Aorta (tissue), 5 donors: ENCODE results near the gene PIK3R6. TPM values are rescaled to one million over a fixed set of nuclear protein-coding genes. Genes with fewer than 3 reads are reported as not detected.

Source experiments
- ATAC-seq: fragments of 200-7000 bp; cut with Tn5 transposase; one replicate; pipeline ENCODE4 v1.9.1; 2022; ENCODE audit warnings: moderate library complexity; ENCODE audit not compliant: low FRiP score
- DNase-seq, 2 donors: peaks; one replicate each; pipeline ENCODE4 v3.0.0-alpha.2; 2020
- H3K27ac ChIP-seq, 2 donors: one replicate each; pipeline ENCODE4 v1.5.1; 2013; ENCODE audit warnings: low read length in 2 of 2, mild to moderate bottlenecking in 2 of 2, moderate library complexity in 2 of 2, control low read depth in 1 of 2, inconsistent platforms in 1 of 2, low read depth in 1 of 2
- H3K27me3 ChIP-seq, 2 donors: one replicate each; pipeline ENCODE4 v1.6.1; 2013; ENCODE audit warnings: control low read depth in 1 of 2, low read length in 1 of 2, mild to moderate bottlenecking in 1 of 2, moderate library complexity in 1 of 2; ENCODE audit not compliant: insufficient read depth in 2 of 2, control insufficient read depth in 1 of 2
- H3K36me3 ChIP-seq, 2 donors: one replicate each; pipeline ENCODE4 v1.6.1; 2013; ENCODE audit warnings: control low read depth in 1 of 2, low read length in 1 of 2, mild to moderate bottlenecking in 1 of 2; ENCODE audit not compliant: insufficient read depth in 2 of 2, control insufficient read depth in 1 of 2
- H3K4me1 ChIP-seq, 2 donors: one replicate each; pipeline ENCODE4 v1.6.1; 2013; ENCODE audit warnings: low read length in 2 of 2, control low read depth in 1 of 2, mild to moderate bottlenecking in 1 of 2, moderate library complexity in 1 of 2; ENCODE audit not compliant: insufficient read depth in 2 of 2, control insufficient read depth in 1 of 2
- H3K4me3 ChIP-seq, 2 donors: one replicate each; pipeline ENCODE4 v1.5.1; 2013; ENCODE audit warnings: low read length in 2 of 2, control low read depth in 1 of 2, mild to moderate bottlenecking in 1 of 2
- H3K9me3 ChIP-seq: one replicate; pipeline ENCODE4 v1.6.1; 2013; ENCODE audit warnings: mild to moderate bottlenecking, low read length; ENCODE audit not compliant: control insufficient read depth
- WGBS, 2 donors: extraction: QIAGEN DNeasy Blood & Tissue Kit; methylation state at CpG; one replicate each; pipeline ENCODE4 v1.1.7; 2013; 5-methylcytosine and 5-hydroxymethylcytosine counted together
- intact Hi-C, 2 donors: fragments of 100-400 bp; cut with DNase I; formaldehyde crosslinking; loops; one replicate each; pipeline versions ENCODE4 v1.14.2 to v1.15.0; 2022
- polyA plus RNA-seq, 2 donors: library from polyadenylated mRNA; stranded (reverse); fragments of 200-250 nt; gene quantifications; one replicate each; pipeline ENCODE4 v1.2.3, GENCODE V29; 2013
- total RNA-seq, 2 donors: library from RNA; stranded (reverse); fragmentation: NEBNext Ultra II Directional; extraction: Animal tissue kit (Norgen Biotek cat#: 25700); gene quantifications; one replicate each; pipeline ENCODE4 v1.2.1, GENCODE V29; 2021
- donor health status: healthy with polysubstance abuse.
- donor health status: Bipolar disorder and iron deficiency.
- donor health status: DM: no; HTN: no; CAD: no.
- donor health status: DM: no; HTN: no; CAD: no.
- donor health status: DM: yes; HTN: yes; CAD: no.

PIK3R6 gene
- total and polyA plus RNA-seq, 4 donors: 0.10 to 3.5 (median 1.0) TPM

- no peak overlapping the region for H3K27ac ChIP-seq
- 83 to 84% methylated on average over 4 of the region's 4 CpGs for WGBS, 2 donors
- no peaks in the 10 kb centered on the region for H3K4me1 ChIP-seq
- no peaks in the 10 kb centered on the region for H3K36me3 ChIP-seq
- no peaks in the 10 kb centered on the region for H3K9me3 ChIP-seq
- peak in 1 of 2 donors; percentile 33 for DNase-seq
- intact Hi-C loops: no loop called here
- no peak for ATAC-seq
- H3K4me3 ChIP-seq: no peak overlapping the region
- no peaks in the 10 kb centered on the region for H3K27me3 ChIP-seq
These were observed 18.0 kb downstream of the PIK3R6 start for GRCh38 chr17:8849311-8850041.

- no peaks in the 10 kb centered on the region for H3K27me3 ChIP-seq
- H3K36me3 ChIP-seq: no peaks in the 10 kb centered on the region
- no peak for DNase-seq
- 91 to 100% methylated on average over 2 of the region's 2 CpGs for WGBS, 2 donors
- H3K4me3 ChIP-seq: no peak overlapping the region
- ATAC-seq: no peak
- intact Hi-C loops: no loop called here
- H3K27ac ChIP-seq: no peak overlapping the region
- peaks cover 0 to 4% of the 10 kb centered on the region in 2 donors for H3K4me1 ChIP-seq
- H3K9me3 ChIP-seq: no peaks in the 10 kb centered on the region
These were observed 19.6 kb downstream of the PIK3R6 start for GRCh38 chr17:8847891-8848290.

DNA sequence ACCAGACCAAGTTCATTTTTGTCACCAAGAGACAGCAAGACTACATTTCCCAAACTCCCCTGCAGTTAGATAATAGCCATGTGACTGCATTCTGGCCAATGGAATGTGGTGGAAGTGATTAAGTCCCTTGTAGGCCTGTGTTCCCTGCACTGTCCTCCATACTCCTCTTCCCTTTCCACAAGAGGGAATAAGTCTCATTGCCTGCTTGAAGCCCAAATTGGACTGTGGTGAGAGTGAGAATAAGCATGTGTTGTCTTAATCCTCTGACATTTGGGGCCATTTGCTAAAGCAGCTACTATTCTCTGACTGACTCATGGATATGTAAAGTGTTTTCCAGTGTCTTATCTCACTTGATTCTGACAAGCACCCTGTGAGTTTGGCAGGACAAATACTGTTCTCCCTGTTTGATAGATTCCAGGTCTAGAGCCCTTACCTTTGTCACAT, 20.7 kb downstream of the PIK3R6 start:
- Histone ChIP-seq H3K27me3 (no peaks in the 10 kb centered on the region), H3K27ac (no peak overlapping the region), H3K4me3 (no peak overlapping the region), H3K36me3 (no peaks in the 10 kb centered on the region), H3K9me3 (no peaks in the 10 kb centered on the region), H3K4me1 (peaks cover 0 to 4% of the 10 kb centered on the region in 2 donors)
- intact Hi-C loops: no loop called here
- ATAC-seq: no peak
- DNase-seq: no peak

DNA sequence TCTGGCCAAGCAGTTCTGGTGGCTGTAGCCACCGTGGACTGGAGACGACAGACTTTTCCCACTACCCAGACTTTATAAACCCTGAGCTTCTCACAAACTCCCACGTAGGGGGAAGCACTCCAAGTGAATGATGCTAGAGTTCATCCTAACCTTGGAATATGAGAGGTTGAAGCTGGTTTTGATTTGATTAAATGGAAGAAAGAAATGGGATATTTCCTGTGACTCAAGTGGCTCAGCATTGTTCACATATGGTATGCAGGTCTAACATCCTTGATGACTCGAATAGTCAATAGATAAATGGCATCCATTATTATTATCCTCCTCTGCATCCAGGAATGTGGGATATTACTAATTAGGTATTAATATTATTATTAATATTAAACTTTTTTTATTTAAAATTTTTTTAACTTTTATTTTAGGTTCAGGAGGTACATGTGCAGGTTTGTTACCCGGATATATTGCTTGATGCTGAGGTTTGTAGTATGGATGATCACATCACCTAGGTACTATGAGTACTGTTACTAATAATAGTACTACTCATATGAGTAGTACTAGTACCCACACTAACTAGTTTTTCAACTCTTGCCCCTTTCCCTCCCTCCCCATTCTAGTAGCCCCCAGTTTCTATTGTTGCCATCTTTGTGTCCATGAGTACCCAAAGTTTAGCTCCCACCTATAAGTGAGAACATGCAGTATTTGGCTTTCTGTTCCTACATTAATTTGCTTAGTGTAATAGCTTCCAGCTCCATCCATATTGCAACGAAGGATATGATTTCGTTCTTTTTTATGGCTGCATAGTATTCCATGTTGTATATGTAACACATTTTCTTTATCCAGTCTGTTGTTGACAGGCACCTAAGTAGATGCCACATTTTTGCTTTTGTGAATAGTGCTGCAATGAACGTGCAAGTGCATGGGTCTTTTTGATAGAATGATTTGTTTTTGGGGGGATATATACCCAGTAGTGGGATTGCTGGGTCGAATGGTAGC, 22.9 kb downstream of the PIK3R6 start:
- intact Hi-C loops: no loop called here
- no peaks in the 10 kb centered on the region for H3K27me3 ChIP-seq
- no peak for DNase-seq
- no peak for ATAC-seq
- no peak overlapping the region for H3K4me3 ChIP-seq
- H3K9me3 ChIP-seq: no peaks in the 10 kb centered on the region
- no peak overlapping the region for H3K27ac ChIP-seq
- H3K4me1 ChIP-seq: peaks cover 0 to 4% of the 10 kb centered on the region in 2 donors
- WGBS, 2 donors: 81 to 87% methylated on average over 9 of the region's 9 CpGs
- H3K36me3 ChIP-seq: no peaks in the 10 kb centered on the region

DNA sequence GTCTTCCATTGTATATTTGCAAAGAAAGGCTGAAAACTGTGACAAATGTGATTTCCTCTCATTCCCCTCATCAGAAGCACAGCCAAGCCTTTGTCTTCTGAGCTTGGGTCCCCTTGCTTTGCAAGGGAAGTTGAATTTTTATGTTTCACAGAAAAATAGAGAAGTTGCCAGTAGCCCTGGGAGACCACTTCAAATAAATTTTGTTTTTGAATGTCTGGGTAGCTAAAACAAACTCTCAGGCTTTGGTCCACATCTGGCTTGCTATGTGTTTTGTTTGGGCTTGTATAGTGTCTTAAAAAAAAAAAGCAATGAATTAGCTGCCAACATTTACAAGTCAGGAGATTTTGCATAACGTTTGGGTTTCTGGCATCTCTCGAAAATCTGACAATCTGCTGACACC, 24.1 kb downstream of the PIK3R6 start:
- Histone ChIP-seq H3K27me3 (no peaks in the 10 kb centered on the region), H3K36me3 (no peaks in the 10 kb centered on the region), H3K27ac (no peak overlapping the region), H3K9me3 (no peaks in the 10 kb centered on the region), H3K4me3 (no peak overlapping the region), H3K4me1 (peaks cover 0 to 4% of the 10 kb centered on the region in 2 donors)
- 0 to 3% methylated on average over 2 of the region's 2 CpGs for WGBS, 2 donors
- intact Hi-C loops: no loop called here
- DNase-seq: no peak
- no peak for ATAC-seq

DNA sequence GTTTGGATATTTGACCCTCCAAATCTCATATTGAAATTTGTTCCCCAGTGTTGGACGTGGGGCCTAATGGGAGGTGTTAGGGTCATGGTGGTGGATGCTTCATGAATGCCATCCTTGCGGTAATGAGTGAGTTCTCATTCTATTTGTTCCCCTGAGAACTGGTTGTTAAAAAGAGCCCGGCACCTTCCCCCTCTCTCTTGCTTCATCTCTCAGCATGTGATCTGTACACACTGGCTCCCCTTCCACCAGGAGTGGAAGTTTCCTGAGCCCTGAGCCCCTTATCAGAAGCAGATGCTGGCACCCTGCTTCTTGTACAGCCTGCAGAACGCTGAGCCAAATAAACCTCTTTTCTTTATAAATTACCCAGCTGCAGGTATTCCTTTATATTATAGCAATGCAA, 25.6 kb downstream of the PIK3R6 start:
- ATAC-seq (no peak), DNase-seq (no peak)
- intact Hi-C loops: no loop called here
- 77 to 82% methylated on average over 4 of the region's 4 CpGs for WGBS, 2 donors
- no peaks in the 10 kb centered on the region for H3K9me3 ChIP-seq
- H3K27me3 ChIP-seq: no peaks in the 10 kb centered on the region
- no peak overlapping the region for H3K27ac ChIP-seq
- no peaks in the 10 kb centered on the region for H3K36me3 ChIP-seq
- peaks cover 0 to 4% of the 10 kb centered on the region in 2 donors for H3K4me1 ChIP-seq
- H3K4me3 ChIP-seq: no peak overlapping the region

DNA sequence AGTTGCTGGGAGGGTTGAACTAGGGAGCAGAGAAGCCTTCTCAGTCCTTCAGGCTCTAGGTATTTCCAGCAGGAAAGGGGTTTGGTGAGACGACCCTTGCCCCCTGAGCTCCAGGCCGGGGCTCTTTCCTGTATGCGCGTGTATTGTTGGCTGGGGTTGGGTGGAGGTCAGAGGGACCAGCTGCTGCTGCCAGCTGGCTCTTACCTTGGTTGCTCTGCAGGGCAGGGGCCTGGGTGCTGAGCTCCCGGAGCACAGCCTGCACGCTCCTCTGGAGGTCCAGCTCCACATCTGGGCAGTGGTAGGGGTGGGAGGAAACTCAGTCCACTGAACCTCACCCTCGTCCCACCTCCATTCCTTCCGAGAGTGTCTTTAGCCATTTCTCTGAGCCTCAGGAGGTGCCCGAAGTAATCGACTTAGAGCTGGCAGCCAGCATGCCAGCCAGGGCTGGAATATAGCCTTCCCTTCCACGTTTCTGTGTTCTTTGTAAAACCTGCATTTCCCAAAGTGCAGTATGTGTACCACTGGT, 28.0 kb downstream of the PIK3R6 start:
- peaks cover 0 to 4% of the 10 kb centered on the region in 2 donors for H3K4me1 ChIP-seq
- intact Hi-C loops: no loop called here
- no peak overlapping the region for H3K27ac ChIP-seq
- ATAC-seq (no peak), DNase-seq (no peak)
- no peak overlapping the region for H3K4me3 ChIP-seq
- H3K9me3 ChIP-seq: peaks cover 2% of the 10 kb centered on the region
- no peaks in the 10 kb centered on the region for H3K36me3 ChIP-seq
- H3K27me3 ChIP-seq: no peaks in the 10 kb centered on the region
- WGBS, 2 donors: 42 to 48% methylated on average over 11 of the region's 11 CpGs

DNA sequence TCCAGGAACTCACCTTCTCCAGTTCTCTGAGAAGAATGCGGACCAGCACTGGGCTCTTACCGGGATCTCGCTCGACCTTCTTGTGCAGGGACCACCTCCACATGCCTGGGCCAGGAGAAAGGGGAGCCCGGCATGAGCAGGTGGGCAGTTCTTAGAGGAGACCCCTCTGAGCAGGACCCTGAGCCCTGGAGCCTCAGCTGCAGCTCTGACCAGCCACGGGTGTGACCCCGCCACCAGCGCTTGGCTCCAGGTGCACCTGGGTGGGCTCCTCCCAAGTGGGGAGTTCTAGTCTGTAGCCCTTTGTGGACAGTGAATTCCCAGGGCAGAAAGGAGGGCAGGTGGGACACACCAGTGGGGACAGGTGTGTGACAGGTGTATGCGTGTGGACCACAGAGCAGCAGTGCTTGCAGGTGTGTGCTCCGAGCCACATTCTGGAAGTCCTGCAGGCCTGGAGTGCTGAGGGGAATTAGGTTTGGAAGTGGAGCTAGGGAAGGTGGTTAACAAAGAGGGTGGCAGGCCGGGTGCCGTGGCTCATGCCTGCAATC, 28.9 kb downstream of the PIK3R6 start:
- WGBS, 2 donors: 93 to 95% methylated on average over 12 of the region's 12 CpGs
- Histone ChIP-seq H3K27me3 (no peaks in the 10 kb centered on the region), H3K4me1 (peaks cover 0 to 3% of the 10 kb centered on the region in 2 donors), H3K9me3 (peaks cover 2% of the 10 kb centered on the region), H3K27ac (no peak overlapping the region), H3K36me3 (no peaks in the 10 kb centered on the region), H3K4me3 (no peak overlapping the region)
- DNase-seq (no peak), ATAC-seq (no peak)
- intact Hi-C loops: no loop called here
